K562 (cell line): Measurements from ENCODE around the gene CCDC77. TPM values are rescaled to one million over a fixed set of nuclear protein-coding genes. Genes with fewer than 3 reads are reported as not detected.

Experiments
- ARHGAP35 ChIP-seq: fragments of 450-650 bp; IDR thresholded peaks from 2 replicates; pipeline ENCODE4 v1.6.1; 2018; ENCODE audit not compliant: partially characterized antibody
- CREB5 ChIP-seq: fragments of 250-450 bp; sonication (Bioruptor Pico); IDR thresholded peaks from 2 replicates; pipeline ENCODE4 v1.5.0; 2020; ENCODE audit warnings: mild to moderate bottlenecking
- CREM ChIP-seq: IDR thresholded peaks from 2 replicates; pipeline ENCODE4 v1.6.1; 2014; ENCODE audit warnings: antibody characterized with exemption, low read depth
- CTBP1 ChIP-seq: fragments of 450-650 bp; IDR thresholded peaks from 2 replicates; pipeline ENCODE4 v1.6.1; 2016; ENCODE audit warnings: borderline replicate concordance
- GMEB1 ChIP-seq: fragments of 250-450 bp; sonication (Bioruptor Pico); IDR thresholded peaks from 2 replicates; pipeline ENCODE4 v1.4.0; 2020; ENCODE audit warnings: mild to moderate bottlenecking
- HMG20A ChIP-seq: fragments of 450-650 bp; formaldehyde crosslinking; conservative IDR thresholded peaks from 2 replicates; pipeline ENCODE4 v1.4.0; 2020; ENCODE audit warnings: mild to moderate bottlenecking, mixed read lengths
- HNRNPUL1 ChIP-seq: fragments of 200-400 bp; formaldehyde crosslinking; IDR thresholded peaks from 2 replicates; pipeline ENCODE4 v1.6.1; 2017; ENCODE audit warnings: low read length
- NKRF ChIP-seq: fragments of 450-650 bp; IDR thresholded peaks from 2 replicates; pipeline ENCODE4 v1.6.1; 2016; ENCODE audit warnings: borderline replicate concordance
- SMARCB1 ChIP-seq: IDR thresholded peaks from 2 replicates; pipeline ENCODE4 v1.6.1; 2011; ENCODE audit warnings: improper control_type of control experiment, low read depth; ENCODE audit not compliant: insufficient read length
- STAT5B ChIP-seq: fragments of 250-450 bp; sonication (Bioruptor Pico); IDR thresholded peaks from 2 replicates; pipeline ENCODE4 v1.8.0; 2021; ENCODE audit warnings: mild to moderate bottlenecking, inconsistent platforms
- TAF1 ChIP-seq: IDR thresholded peaks from 2 replicates; pipeline ENCODE4 v1.6.1; 2011; ENCODE audit warnings: mild to moderate bottlenecking, low read length, moderate library complexity; ENCODE audit not compliant: insufficient read depth, control insufficient read depth, severe bottlenecking; ENCODE audit errors: extremely low read depth
- USF2 ChIP-seq: sonication (generic); formaldehyde crosslinking; IDR thresholded peaks from 2 replicates; pipeline ENCODE4 v1.5.0; 2020; ENCODE audit warnings: missing genetic modification reagents
- VEZF1 ChIP-seq: fragments of 200-800 bp; sonication (Bioruptor generic); IDR thresholded peaks from 2 replicates; pipeline ENCODE4 v1.6.1; 2017; ENCODE audit warnings: missing genetic modification characterization, missing compliant biosample characterization
- YY1 ChIP-seq, 3 experiments: IDR thresholded peaks; 2 replicates each; pipeline ENCODE4 v1.6.1; 2011; ENCODE audit warnings: low read length in 2 of 3, mild to moderate bottlenecking in 2 of 3, moderate library complexity in 2 of 3, borderline replicate concordance in 1 of 3, control low read depth in 1 of 3, low read depth in 1 of 3; ENCODE audit not compliant: insufficient read depth in 3 of 3, insufficient replicate concordance in 2 of 3, control insufficient read depth in 1 of 3, insufficient read length in 1 of 3; ENCODE audit errors: extremely low read depth in 1 of 3
- ZNF24 ChIP-seq: fragments of 450-650 bp; IDR thresholded peaks from 2 replicates; pipeline ENCODE4 v1.6.1; 2016
- ZNF280B ChIP-seq: fragments of 250-450 bp; sonication (Bioruptor Pico); IDR thresholded peaks from 2 replicates; pipeline ENCODE4 v1.5.1; 2021; ENCODE audit warnings: mild to moderate bottlenecking
- ZNF76 ChIP-seq: fragments of 250-450 bp; sonication (Bioruptor Pico); IDR thresholded peaks from 2 replicates; pipeline ENCODE4 v1.4.0; 2020; ENCODE audit warnings: mild to moderate bottlenecking, moderate library complexity, borderline replicate concordance
- polyA plus RNA-seq, 8 experiments: library from polyadenylated mRNA; depleted of rRNA in 4 of 8; stranded (reverse) in 5 of 8; unstranded in 3 of 8; fragments of >200 nt; fragmentation: Nextera tagmentation in 2 of 8; fragmentation: Illumina TruSeq in 1 of 8; extraction: Ambion mirVana in 2 of 8; extraction: Trizol in 1 of 8; gene quantifications; 2 replicates each; pipeline versions ENCODE4 v1.2.1 to v1.2.3, GENCODE V29; 2011 to 2014; ENCODE audit warnings: inconsistent platforms in 1 of 8, missing spikeins in 1 of 8
- total RNA-seq, 7 experiments: library from RNA; depleted of rRNA in 6 of 7; stranded (reverse); fragments of >200 nt in 6 of 7; fragmentation: Illumina TruSeq in 2 of 7; extraction: Trizol in 2 of 7; gene quantifications; 2 replicates each; pipeline versions ENCODE4 v1.2.1 to v1.2.3, GENCODE V29; 2011 to 2021; ENCODE audit warnings: low replicate concordance in 1 of 7

CCDC77 gene
- total and polyA plus RNA-seq, 9 of the 15 experiments (the other 6 are each of a cell fraction or from before 2014, with no cell fraction given), result 10.5 to 26.5 (median 17.8) TPM

GRCh38 chr12:401235-402028 is at the start of gene CCDC77 (continued):
- TF ChIP-seq CTBP1, result peak; percentile 14; the same call in 1 of the 2 replicates
- TF ChIP-seq GMEB1 (CRISPR knock-in tag), result peak; percentile 67
- TF ChIP-seq SMARCB1, result no peak
- TF ChIP-seq ZNF24, result no peak
- TF ChIP-seq TAF1, result peak; percentile 55
- peak; percentile 84 for TF ChIP-seq ARHGAP35
- no peak for TF ChIP-seq ZNF280B (CRISPR knock-in tag)
- peak; percentile 86 for TF ChIP-seq NKRF
- no peak for TF ChIP-seq HNRNPUL1
- TF ChIP-seq YY1 (IDR thresholded peaks at IDR 0.05; ENCODE audit: borderline replicate concordance in 1 of 3, control insufficient read depth in 1 of 3, extremely low read depth in 1 of 3, insufficient read depth in 3 of 3, insufficient read length in 1 of 3, insufficient replicate concordance in 2 of 3, low read depth in 1 of 3, low read length in 2 of 3), result peak in 2 of 3 experiments; percentile 37 to 61
- no peak for TF ChIP-seq USF2 (CRISPR knock-in tag)
- TF ChIP-seq ZNF76, result no peak
- no peak for TF ChIP-seq CREB5
- no peak for TF ChIP-seq HMG20A (CRISPR knock-in tag)
- peak; percentile 84 for TF ChIP-seq VEZF1 (CRISPR knock-in tag)
- TF ChIP-seq STAT5B (CRISPR knock-in tag), result no peak
- peak; percentile 79 for TF ChIP-seq CREM
